LNCaP clone FGC (cell line): ENCODE measurements around the gene DLG1.

Experiments
- DNase-seq: peaks from one replicate; pipeline ENCODE4 v3.0.0-alpha.2; 2011; ENCODE audit warnings: low read depth
- H3K4me3 ChIP-seq: 2 replicates; pipeline ENCODE4 v1.5.1; 2011; ENCODE audit warnings: mild to moderate bottlenecking, low read depth, low read length, control low read depth
- TF ChIP-seq, protein P1 (sequence below): IDR thresholded peaks from 2 replicates; pipeline ENCODE4 v1.5.1; 2012; ENCODE audit warnings: mild to moderate bottlenecking; ENCODE audit not compliant: control insufficient read depth, insufficient read depth; ENCODE audit errors: extremely low read depth

The DLG1 gene

DNA sequence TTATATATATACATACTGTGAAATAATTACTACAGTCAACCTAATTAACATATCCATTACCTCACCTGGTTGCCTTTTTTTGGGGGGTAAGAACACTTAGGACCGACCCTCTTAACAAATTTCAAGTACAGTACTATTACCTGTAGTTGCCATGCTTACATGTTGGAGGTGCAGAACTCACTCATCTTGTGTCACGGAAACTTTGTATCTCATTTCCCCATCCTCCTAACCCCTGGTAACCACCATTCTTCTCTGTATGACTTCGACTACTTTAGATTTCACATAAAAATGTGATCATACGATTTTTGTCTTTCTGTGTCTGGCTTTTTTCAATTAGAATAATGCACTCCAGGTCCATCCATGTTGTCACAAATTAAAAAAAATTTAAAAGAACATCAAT is 213.3 kb downstream of the DLG1 start:
- no peak for DNase-seq
- TF ChIP-seq, protein P1, sequence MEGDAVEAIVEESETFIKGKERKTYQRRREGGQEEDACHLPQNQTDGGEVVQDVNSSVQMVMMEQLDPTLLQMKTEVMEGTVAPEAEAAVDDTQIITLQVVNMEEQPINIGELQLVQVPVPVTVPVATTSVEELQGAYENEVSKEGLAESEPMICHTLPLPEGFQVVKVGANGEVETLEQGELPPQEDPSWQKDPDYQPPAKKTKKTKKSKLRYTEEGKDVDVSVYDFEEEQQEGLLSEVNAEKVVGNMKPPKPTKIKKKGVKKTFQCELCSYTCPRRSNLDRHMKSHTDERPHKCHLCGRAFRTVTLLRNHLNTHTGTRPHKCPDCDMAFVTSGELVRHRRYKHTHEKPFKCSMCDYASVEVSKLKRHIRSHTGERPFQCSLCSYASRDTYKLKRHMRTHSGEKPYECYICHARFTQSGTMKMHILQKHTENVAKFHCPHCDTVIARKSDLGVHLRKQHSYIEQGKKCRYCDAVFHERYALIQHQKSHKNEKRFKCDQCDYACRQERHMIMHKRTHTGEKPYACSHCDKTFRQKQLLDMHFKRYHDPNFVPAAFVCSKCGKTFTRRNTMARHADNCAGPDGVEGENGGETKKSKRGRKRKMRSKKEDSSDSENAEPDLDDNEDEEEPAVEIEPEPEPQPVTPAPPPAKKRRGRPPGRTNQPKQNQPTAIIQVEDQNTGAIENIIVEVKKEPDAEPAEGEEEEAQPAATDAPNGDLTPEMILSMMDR, result no peak
- no peak overlapping the region for H3K4me3 ChIP-seq

DNA sequence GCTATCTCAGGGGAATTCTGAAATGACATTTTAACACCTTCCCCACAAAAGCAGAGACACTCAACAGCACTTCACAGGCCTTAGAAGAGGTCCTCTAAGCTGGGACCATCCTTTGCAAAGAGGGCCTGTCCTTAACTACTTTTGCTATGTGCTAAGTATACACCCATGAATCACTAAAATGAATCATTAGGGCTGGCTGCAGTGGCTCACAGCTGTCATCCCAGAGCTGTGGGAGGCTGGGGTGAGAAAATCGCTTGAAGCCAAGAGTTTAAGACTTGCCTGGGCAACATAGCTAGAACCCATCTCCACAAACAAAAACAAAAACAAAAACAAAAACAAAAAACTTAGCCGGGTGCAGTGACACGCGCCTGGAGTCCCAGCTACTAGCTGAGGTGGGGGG is 214.9 kb downstream of the DLG1 start:
- no peak overlapping the region for H3K4me3 ChIP-seq
- DNase-seq, result no peak
- TF ChIP-seq, protein P1, result no peak

DNA sequence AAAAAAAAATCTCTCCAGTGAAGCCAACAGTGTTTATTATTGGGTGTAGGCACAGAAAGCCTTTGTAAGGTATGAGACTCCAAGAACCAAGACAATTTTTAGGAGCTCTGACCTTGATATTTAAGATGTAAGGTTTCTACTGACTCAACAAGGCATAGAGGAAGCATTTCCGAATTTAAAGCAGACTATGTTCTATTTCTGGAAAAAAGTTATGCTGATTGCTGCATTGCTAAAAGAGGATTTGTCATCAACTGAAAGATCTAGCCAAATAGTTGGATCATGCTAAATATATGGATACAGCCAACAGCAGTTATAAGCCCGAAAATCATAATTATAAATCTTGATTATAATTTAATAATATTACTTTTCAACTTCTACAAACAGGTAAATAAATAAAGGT is 215.5 kb downstream of the DLG1 start:
- no peak for DNase-seq
- no peak overlapping the region for H3K4me3 ChIP-seq
- TF ChIP-seq, protein P1, result no peak

DNA sequence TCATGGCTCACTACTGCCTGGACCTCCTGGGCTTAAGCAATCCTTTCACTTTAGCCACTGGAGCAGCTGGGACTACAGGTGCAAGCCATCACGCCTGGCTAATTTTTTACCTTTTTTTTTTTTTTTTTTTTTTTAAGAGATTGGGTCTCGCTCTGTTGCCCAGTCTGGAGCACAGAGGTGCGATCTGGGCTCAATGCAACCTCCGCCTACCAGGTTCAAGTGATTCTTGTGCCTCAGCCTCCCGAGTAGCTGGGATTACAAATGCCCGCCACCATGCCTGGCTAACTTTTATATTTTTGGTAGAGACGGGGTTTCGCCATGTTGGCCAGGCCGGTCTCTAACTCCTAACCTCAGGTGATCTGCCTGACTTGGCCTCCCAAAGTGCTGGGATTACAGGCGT is 218.1 kb downstream of the DLG1 start:
- TF ChIP-seq, protein P1, result no peak
- no peak for DNase-seq
- no peak overlapping the region for H3K4me3 ChIP-seq

DNA sequence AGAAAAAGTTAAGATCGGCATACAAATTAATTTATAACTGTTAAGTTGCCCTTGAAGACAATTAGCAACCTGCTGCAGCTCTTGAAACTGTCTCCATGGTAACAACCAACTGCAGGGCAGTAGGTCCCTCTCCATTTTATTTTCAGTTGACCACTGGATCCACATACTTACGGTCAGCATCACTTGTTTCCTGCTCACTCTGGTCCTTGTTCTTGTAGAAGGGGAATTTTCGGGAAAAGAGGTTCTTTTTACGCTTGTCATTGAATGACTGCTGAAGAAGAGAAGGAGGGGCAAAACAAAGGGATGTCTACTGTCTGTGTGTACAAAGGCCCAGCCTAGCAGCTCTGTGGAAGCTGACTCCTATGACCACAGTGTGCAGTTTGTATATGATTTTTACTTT is 222.0 kb downstream of the DLG1 start:
- H3K4me3 ChIP-seq, result no peak overlapping the region
- DNase-seq, result no peak
- TF ChIP-seq, protein P1, result no peak

DNA sequence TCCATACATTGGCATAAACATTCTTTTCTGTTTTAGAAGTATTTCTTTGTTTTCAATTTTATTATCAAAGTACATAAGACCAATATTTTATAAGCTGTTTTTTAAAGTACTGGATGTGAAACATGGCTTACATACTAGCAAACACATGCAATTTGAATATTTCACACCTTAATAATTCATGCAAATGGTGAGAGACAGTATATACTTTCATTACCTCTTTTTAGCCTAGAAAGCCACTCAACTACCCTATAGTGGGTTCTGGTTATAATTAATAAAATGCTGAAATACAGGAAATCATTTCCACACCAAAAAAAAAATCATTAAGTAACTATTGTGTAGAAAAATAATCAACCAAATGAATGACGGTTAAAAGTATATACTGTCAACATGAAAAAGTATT is 230.3 kb downstream of the DLG1 start:
- H3K4me3 ChIP-seq, result no peak overlapping the region
- TF ChIP-seq, protein P1, result no peak
- DNase-seq, result no peak

DNA sequence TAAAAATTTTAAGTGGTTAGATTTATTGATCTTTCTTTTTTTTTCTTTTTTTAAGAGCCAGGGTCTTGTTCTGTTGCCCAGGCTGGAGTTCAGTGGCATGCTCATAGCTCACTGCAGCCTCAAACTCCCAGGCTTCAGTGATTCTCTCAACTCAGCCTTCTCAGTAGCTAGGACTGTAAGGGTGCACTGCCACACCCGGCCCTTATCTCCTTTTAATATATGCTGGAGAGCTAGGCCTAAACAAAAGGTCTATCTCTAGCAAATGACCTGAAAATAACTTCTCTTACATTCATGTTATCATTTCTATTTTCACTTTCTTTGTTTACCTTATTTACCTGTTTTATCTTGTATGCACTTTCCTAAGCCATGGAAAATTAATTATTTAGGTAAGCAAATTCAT is 233.6 kb downstream of the DLG1 start:
- no peak for DNase-seq
- no peak overlapping the region for H3K4me3 ChIP-seq
- TF ChIP-seq, protein P1, result no peak
